ENCODE measurements around the gene KCNF1.

DNA sequence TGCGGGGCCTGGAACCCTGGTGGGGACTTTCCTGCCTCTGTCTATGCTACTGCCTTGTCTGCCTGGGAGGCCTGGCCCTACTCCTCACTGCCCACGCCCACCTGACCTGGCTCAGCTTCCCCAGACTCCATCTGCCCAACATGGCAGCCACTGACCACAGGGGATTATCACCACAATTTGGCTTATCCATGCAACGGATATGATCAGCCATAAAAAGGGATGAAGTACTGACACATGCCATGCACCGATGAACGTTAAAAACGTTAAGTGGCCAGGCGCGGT lies 5.9 kb upstream of the KCNF1 start:
- TF ChIP-seq, protein P1, sequence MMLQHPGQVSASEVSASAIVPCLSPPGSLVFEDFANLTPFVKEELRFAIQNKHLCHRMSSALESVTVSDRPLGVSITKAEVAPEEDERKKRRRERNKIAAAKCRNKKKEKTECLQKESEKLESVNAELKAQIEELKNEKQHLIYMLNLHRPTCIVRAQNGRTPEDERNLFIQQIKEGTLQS (CRISPR knock-in tag; conservative IDR thresholded peaks at IDR 0.05), result no peak
- TF ChIP-seq, protein P2, sequence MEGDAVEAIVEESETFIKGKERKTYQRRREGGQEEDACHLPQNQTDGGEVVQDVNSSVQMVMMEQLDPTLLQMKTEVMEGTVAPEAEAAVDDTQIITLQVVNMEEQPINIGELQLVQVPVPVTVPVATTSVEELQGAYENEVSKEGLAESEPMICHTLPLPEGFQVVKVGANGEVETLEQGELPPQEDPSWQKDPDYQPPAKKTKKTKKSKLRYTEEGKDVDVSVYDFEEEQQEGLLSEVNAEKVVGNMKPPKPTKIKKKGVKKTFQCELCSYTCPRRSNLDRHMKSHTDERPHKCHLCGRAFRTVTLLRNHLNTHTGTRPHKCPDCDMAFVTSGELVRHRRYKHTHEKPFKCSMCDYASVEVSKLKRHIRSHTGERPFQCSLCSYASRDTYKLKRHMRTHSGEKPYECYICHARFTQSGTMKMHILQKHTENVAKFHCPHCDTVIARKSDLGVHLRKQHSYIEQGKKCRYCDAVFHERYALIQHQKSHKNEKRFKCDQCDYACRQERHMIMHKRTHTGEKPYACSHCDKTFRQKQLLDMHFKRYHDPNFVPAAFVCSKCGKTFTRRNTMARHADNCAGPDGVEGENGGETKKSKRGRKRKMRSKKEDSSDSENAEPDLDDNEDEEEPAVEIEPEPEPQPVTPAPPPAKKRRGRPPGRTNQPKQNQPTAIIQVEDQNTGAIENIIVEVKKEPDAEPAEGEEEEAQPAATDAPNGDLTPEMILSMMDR (IDR thresholded peaks at IDR 0.05), result no peak
- no peak for TF ChIP-seq ESRRA (CRISPR knock-in tag; IDR thresholded peaks at IDR 0.05; ENCODE audit: borderline replicate concordance)
- no peak for TF ChIP-seq TEAD1 (CRISPR knock-in tag; IDR thresholded peaks at IDR 0.05)
- TF ChIP-seq, protein P3, sequence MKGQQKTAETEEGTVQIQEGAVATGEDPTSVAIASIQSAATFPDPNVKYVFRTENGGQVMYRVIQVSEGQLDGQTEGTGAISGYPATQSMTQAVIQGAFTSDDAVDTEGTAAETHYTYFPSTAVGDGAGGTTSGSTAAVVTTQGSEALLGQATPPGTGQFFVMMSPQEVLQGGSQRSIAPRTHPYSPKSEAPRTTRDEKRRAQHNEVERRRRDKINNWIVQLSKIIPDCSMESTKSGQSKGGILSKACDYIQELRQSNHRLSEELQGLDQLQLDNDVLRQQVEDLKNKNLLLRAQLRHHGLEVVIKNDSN (CRISPR knock-in tag; IDR thresholded peaks at IDR 0.05), result no peak
- TF ChIP-seq, protein P4, sequence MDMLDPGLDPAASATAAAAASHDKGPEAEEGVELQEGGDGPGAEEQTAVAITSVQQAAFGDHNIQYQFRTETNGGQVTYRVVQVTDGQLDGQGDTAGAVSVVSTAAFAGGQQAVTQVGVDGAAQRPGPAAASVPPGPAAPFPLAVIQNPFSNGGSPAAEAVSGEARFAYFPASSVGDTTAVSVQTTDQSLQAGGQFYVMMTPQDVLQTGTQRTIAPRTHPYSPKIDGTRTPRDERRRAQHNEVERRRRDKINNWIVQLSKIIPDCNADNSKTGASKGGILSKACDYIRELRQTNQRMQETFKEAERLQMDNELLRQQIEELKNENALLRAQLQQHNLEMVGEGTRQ (CRISPR knock-in tag; IDR thresholded peaks at IDR 0.05), result no peak
- TF ChIP-seq CBFB (CRISPR knock-in tag; IDR thresholded peaks at IDR 0.05; ENCODE audit: low read depth), result no peak
- TF ChIP-seq, protein P5, sequence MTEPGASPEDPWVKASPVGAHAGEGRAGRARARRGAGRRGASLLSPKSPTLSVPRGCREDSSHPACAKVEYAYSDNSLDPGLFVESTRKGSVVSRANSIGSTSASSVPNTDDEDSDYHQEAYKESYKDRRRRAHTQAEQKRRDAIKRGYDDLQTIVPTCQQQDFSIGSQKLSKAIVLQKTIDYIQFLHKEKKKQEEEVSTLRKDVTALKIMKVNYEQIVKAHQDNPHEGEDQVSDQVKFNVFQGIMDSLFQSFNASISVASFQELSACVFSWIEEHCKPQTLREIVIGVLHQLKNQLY (CRISPR knock-in tag; IDR thresholded peaks at IDR 0.05), result no peak
- TF ChIP-seq ZBTB21 (CRISPR knock-in tag; IDR thresholded peaks at IDR 0.05; ENCODE audit: borderline replicate concordance), result no peak
- TF ChIP-seq CREB1 (CRISPR knock-in tag; IDR thresholded peaks at IDR 0.05), result no peak
